ENCODE measurements around the gene RNF144B. TPM values are rescaled to one million over a fixed set of nuclear protein-coding genes. Genes with fewer than 3 reads are reported as not detected.

RNF144B gene
- total and polyA plus RNA-seq, 2 experiments from 2014 or later, result 4.2 to 9.0 TPM

GRCh38 chr6:18425218-18425617 is 38.1 kb downstream of the RNF144B start:
- Histone ChIP-seq H3K4me3 (no peak overlapping the region), H3F3A (replicated peaks; ENCODE audit: low read depth) (no peaks in the 10 kb centered on the region), H4K20me1 (replicated peaks; ENCODE audit: insufficient read depth) (no peaks in the 10 kb centered on the region), H3K4me1 (ENCODE audit: insufficient read depth) (peaks cover 20% of the 10 kb centered on the region), H3K4me2 (no peak overlapping the region), H2AFZ (no peak overlapping the region), H3K9me2 (ENCODE audit: insufficient read depth) (no peaks in the 10 kb centered on the region), H3K27me3 (ENCODE audit: insufficient read depth) (no peaks in the 10 kb centered on the region), H3K36me3 (ENCODE audit: insufficient read depth) (no peaks in the 10 kb centered on the region), H3K27ac (ENCODE audit: low read depth) (no peak overlapping the region), H3K79me2 (replicated peaks; ENCODE audit: insufficient read depth) (0 out of 2 replicates have a peak, but pooled peaks cover 3% of the 10 kb centered on the region)
- Mint-ChIP-seq H3K4me3 (no peak overlapping the region), H3K27ac (no peak overlapping the region), H3K36me3 (ENCODE audit: low read depth) (no peaks in the 10 kb centered on the region), H3K4me1 (peaks cover 22% of the 10 kb centered on the region), H3K9me3 (no peaks in the 10 kb centered on the region), H3K27me3 (ENCODE audit: insufficient read depth, low read depth, poor library complexity) (no peaks in the 10 kb centered on the region)
- TF ChIP-seq ZNF114 (CRISPR knock-in tag; IDR thresholded peaks at IDR 0.05), result no peak
- no peak for TF ChIP-seq CREB1 (CRISPR knock-in tag; IDR thresholded peaks at IDR 0.05; ENCODE audit: low read depth)
- no peak for TF ChIP-seq ZNF331 (CRISPR knock-in tag; IDR thresholded peaks at IDR 0.05; ENCODE audit: low read depth)
- no peak for TF ChIP-seq POLR2AphosphoS5 (IDR thresholded peaks at IDR 0.05; ENCODE audit: low read depth)
- no peak for TF ChIP-seq EZH2 (IDR thresholded peaks at IDR 0.05; ENCODE audit: low read depth, unreplicated experiment)
- 0 out of 2 replicates have a peak, but pooled peaks have one; percentile 10 for TF ChIP-seq ZNF462 (CRISPR knock-in tag; IDR thresholded peaks at IDR 0.05)
- TF ChIP-seq REST (IDR thresholded peaks at IDR 0.05; ENCODE audit: unreplicated experiment), result no peak
- no peak for TF ChIP-seq JUNB (IDR thresholded peaks at IDR 0.05; ENCODE audit: unreplicated experiment)
- ATAC-seq, result no peak; the same call in 2 of the 3 replicates
- no peak for DNase-seq (ENCODE audit: low spot score)
